Naive thymus-derived CD4-positive, alpha-beta T cell (primary cell): ENCODE results near the gene ADGRG6. TPM values are rescaled to one million over a fixed set of nuclear protein-coding genes. Genes with fewer than 3 reads are reported as not detected.

Experiments
- ATAC-seq: fragments of 150-1000 bp; cut with Tn5 transposase; 2 replicates; pipeline ENCODE4 v1.10.0; 2021; ENCODE audit warnings: mild to moderate bottlenecking, moderate library complexity
- CTCF ChIA-PET: fragments of 350-600 bp; sonication (Branson Sonifier 250); formaldehyde crosslinking; loops from one replicate; lab custom pipeline; 2021; ENCODE audit warnings: antibody characterized with exemption; lab: Charles Lee
- POLR2A ChIA-PET: fragments of 350-600 bp; sonication (Branson Sonifier 250); formaldehyde crosslinking; loops from one replicate; lab custom pipeline; 2021; ENCODE audit warnings: antibody characterized with exemption, inconsistent platforms; lab: Charles Lee
- DNase-seq, 9 donors: peaks; one replicate each; pipeline versions ENCODE4 v3.0.0 to v3.0.0-alpha.2; 2020 to 2022; ENCODE audit warnings: mixed read lengths in 1 of 9
- H3K27ac ChIP-seq: one replicate; pipeline ENCODE4 v1.7.0; 2013; ENCODE audit warnings: mild to moderate bottlenecking, low read depth, low read length, moderate library complexity
- H3K27me3 ChIP-seq, 2 donors: one replicate each; pipeline ENCODE4 v1.7.0; 2013; ENCODE audit warnings: low read length in 2 of 2, mild to moderate bottlenecking in 2 of 2, moderate library complexity in 2 of 2; ENCODE audit not compliant: control insufficient read depth in 2 of 2, insufficient read depth in 2 of 2
- H3K36me3 ChIP-seq, 3 experiments: 1 replicate in 2 of 3; 2 replicates in 1 of 3; pipeline ENCODE4 v1.7.0; 2013; ENCODE audit warnings: low read length in 3 of 3, mild to moderate bottlenecking in 3 of 3, moderate library complexity in 1 of 3; ENCODE audit not compliant: insufficient read depth in 3 of 3, control insufficient read depth in 2 of 3
- H3K4me1 ChIP-seq, 2 donors: one replicate each; pipeline ENCODE4 v1.7.0; 2013; ENCODE audit warnings: low read length in 2 of 2, mild to moderate bottlenecking in 2 of 2, moderate library complexity in 1 of 2; ENCODE audit not compliant: control insufficient read depth in 2 of 2, insufficient read depth in 2 of 2
- H3K4me3 ChIP-seq: 2 replicates; pipeline ENCODE4 v1.7.0; 2013; ENCODE audit warnings: mild to moderate bottlenecking, low read length
- H3K9me3 ChIP-seq, 3 experiments: 1 replicate in 2 of 3; 2 replicates in 1 of 3; pipeline ENCODE4 v1.7.0; 2013; ENCODE audit warnings: low read length in 3 of 3; ENCODE audit not compliant: control insufficient read depth in 2 of 3
- H3K27ac Mint-ChIP-seq, 9 donors: one replicate each; pipeline ENCODE4 v1.8.0; 2020 to 2022; ENCODE audit warnings: mixed read lengths in 9 of 9, mild to moderate bottlenecking in 8 of 9, moderate library complexity in 5 of 9, inconsistent platforms in 2 of 9
- H3K27me3 Mint-ChIP-seq, 5 donors: one replicate each; pipeline ENCODE4 v1.8.0; 2021 to 2022; ENCODE audit warnings: mixed read lengths in 5 of 5, mild to moderate bottlenecking in 1 of 5
- H3K36me3 Mint-ChIP-seq, 5 donors: one replicate each; pipeline ENCODE4 v1.8.0; 2020 to 2022; ENCODE audit warnings: mixed read lengths in 5 of 5, mild to moderate bottlenecking in 3 of 5, inconsistent platforms in 1 of 5
- H3K4me1 Mint-ChIP-seq, 7 donors: one replicate each; pipeline ENCODE4 v1.8.0; 2020 to 2022; ENCODE audit warnings: mixed read lengths in 7 of 7, mild to moderate bottlenecking in 3 of 7, inconsistent platforms in 1 of 7
- H3K4me3 Mint-ChIP-seq, 10 donors: one replicate each; pipeline ENCODE4 v1.8.0; 2020 to 2022; ENCODE audit warnings: mild to moderate bottlenecking in 10 of 10, mixed read lengths in 10 of 10, moderate library complexity in 6 of 10, inconsistent platforms in 2 of 10
- H3K9me3 Mint-ChIP-seq, 11 donors: one replicate each; pipeline ENCODE4 v1.8.0; 2020 to 2022; ENCODE audit warnings: mixed read lengths in 11 of 11, mild to moderate bottlenecking in 4 of 11, inconsistent platforms in 1 of 11, moderate library complexity in 1 of 11
- intact Hi-C, 2 donors: fragments of 100-400 bp; cut with micrococcal nuclease; formaldehyde crosslinking; loops; one replicate each; pipeline ENCODE4 v1.15.1; 2023
- polyA plus RNA-seq, 2 donors: library from polyadenylated mRNA; unstranded; fragments of 300-500 nt; fragmentation: Illumina TruSeq; gene quantifications; one replicate each; pipeline ENCODE4 v1.2.3, GENCODE V29; 2021
- total RNA-seq, 6 experiments: library from RNA in 5 of 6; stranded (reverse) in 5 of 6; gene quantifications; 1 replicate in 5 of 6; 2 replicates in 1 of 6; pipeline ENCODE4 v1.2.3 and lab custom pipeline; 2021 to 2026

Gene ADGRG6
- total and polyA plus RNA-seq, 7 experiments from 2014 or later = 0.02 to 3.6 (median 0.57) TPM; not detected in 2

DNA sequence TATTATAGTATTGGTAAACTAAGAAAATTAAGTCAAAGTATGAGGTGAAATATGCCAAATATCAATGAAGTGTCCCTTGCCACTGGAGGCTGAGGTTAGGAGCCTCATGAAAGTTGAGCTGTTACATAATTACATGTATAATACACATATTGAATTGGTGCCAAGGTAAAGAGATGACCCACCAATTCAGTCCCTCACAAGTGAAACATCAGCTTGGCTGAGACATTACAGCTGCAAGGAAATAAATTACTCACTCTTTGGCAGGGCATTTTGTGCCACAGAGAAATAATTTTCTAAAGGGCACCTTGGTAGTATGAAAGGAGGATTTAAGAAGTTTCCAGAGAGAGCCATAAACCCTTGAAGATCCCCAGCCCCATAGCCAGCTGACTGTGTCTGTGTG is 127.4 kb downstream of the ADGRG6 start:
- H3K4me3 ChIP-seq = no peak overlapping the region
- H3K27me3 Mint-ChIP-seq = peaks cover 0 to 5% (median 0%) of the 10 kb centered on the region in 5 donors
- ChIA-PET POLR2A (no interaction called here), CTCF (no interaction called here)
- H3K27ac Mint-ChIP-seq = no peak overlapping the region
- H3K4me3 Mint-ChIP-seq = no peak overlapping the region
- peaks cover 0 to 18% (median 7%) of the 10 kb centered on the region in 5 donors for H3K36me3 Mint-ChIP-seq
- H3K4me1 Mint-ChIP-seq = no peaks in the 10 kb centered on the region
- no peaks in the 10 kb centered on the region for H3K36me3 ChIP-seq
- H3K27me3 ChIP-seq = no peaks in the 10 kb centered on the region
- H3K9me3 ChIP-seq = peaks cover 0 to 3% (median 0%) of the 10 kb centered on the region in 3 experiments
- no peak for DNase-seq
- H3K9me3 Mint-ChIP-seq = peaks cover 1 to 21% (median 7%) of the 10 kb centered on the region in 11 donors
- no peaks in the 10 kb centered on the region for H3K4me1 ChIP-seq
- intact Hi-C loops = no loop called here
- ATAC-seq = no peak
- no peak overlapping the region for H3K27ac ChIP-seq

- H3K27ac Mint-ChIP-seq = no peak overlapping the region
- Histone ChIP-seq H3K27me3 (no peaks in the 10 kb centered on the region), H3K36me3 (no peaks in the 10 kb centered on the region), H3K9me3 (peaks cover 0 to 1% (median 0%) of the 10 kb centered on the region in 3 experiments), H3K27ac (no peak overlapping the region), H3K4me1 (no peaks in the 10 kb centered on the region), H3K4me3 (no peak overlapping the region)
- ChIA-PET CTCF (no interaction called here), POLR2A (no interaction called here)
- DNase-seq (no peak), ATAC-seq (no peak)
- no peak overlapping the region for H3K4me3 Mint-ChIP-seq
- no peaks in the 10 kb centered on the region for H3K4me1 Mint-ChIP-seq
- H3K36me3 Mint-ChIP-seq = peaks cover 0 to 1% (median 0%) of the 10 kb centered on the region in 5 donors
- H3K9me3 Mint-ChIP-seq = peaks cover 0 to 6% (median 2%) of the 10 kb centered on the region in 11 donors
- intact Hi-C loops = no loop called here
- peaks cover 0 to 18% (median 0%) of the 10 kb centered on the region in 5 donors for H3K27me3 Mint-ChIP-seq
These were observed 131.6 kb downstream of the ADGRG6 start for GRCh38 chr6:142433419-142433818.

GRCh38 chr6:142438898-142439297 is 137.1 kb downstream of the ADGRG6 start:
- Mint-ChIP-seq H3K4me3 (no peak overlapping the region), H3K27me3 (peaks cover 0 to 16% (median 0%) of the 10 kb centered on the region in 5 donors), H3K36me3 (no peaks in the 10 kb centered on the region), H3K27ac (no peak overlapping the region), H3K9me3 (no peaks in the 10 kb centered on the region), H3K4me1 (no peaks in the 10 kb centered on the region)
- Histone ChIP-seq H3K4me1 (no peaks in the 10 kb centered on the region), H3K4me3 (no peak overlapping the region), H3K27ac (no peak overlapping the region), H3K9me3 (no peaks in the 10 kb centered on the region), H3K36me3 (no peaks in the 10 kb centered on the region), H3K27me3 (no peaks in the 10 kb centered on the region)
- intact Hi-C loops = no loop called here
- POLR2A ChIA-PET = no interaction called here
- DNase-seq (no peak), ATAC-seq (no peak)
- CTCF ChIA-PET = no interaction called here

GRCh38 chr6:142440600-142441293 is 138.9 kb downstream of the ADGRG6 start:
- Histone ChIP-seq H3K27me3 (no peaks in the 10 kb centered on the region), H3K4me3 (no peak overlapping the region), H3K27ac (no peak overlapping the region), H3K4me1 (no peaks in the 10 kb centered on the region), H3K36me3 (no peaks in the 10 kb centered on the region), H3K9me3 (no peaks in the 10 kb centered on the region)
- POLR2A ChIA-PET = no interaction called here
- CTCF ChIA-PET = no interaction called here
- no peaks in the 10 kb centered on the region for H3K4me1 Mint-ChIP-seq
- no peaks in the 10 kb centered on the region for H3K36me3 Mint-ChIP-seq
- H3K9me3 Mint-ChIP-seq = no peaks in the 10 kb centered on the region
- no peak overlapping the region for H3K27ac Mint-ChIP-seq
- DNase-seq = no peak
- H3K27me3 Mint-ChIP-seq = peaks cover 0 to 21% (median 0%) of the 10 kb centered on the region in 5 donors
- no peak for ATAC-seq
- no peak overlapping the region for H3K4me3 Mint-ChIP-seq
- intact Hi-C loops = loop anchor here in 1 of 2 donors (5.0 kb wide), 1 partner anchor 43 kb away; no protein-coding TSS in a partner anchor

DNA sequence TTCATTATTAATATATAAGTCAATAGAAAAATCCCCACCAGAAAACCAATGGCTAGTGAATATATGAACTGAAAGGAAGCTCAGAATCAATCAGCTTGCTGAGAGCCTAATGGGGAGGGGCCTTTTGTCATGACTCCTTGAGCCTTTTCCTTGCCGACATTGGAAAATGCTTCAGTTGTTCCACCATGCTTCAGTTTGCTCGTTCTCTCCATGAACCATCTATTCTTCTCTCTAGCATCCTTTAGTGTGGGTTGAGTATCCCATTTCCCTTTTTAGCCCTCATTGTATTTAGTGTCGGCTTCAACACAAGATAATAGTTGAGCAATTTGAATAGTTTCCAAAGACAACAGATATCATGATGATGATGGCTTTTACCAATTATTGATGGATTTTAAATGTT is 139.9 kb downstream of the ADGRG6 start:
- Histone ChIP-seq H3K4me3 (no peak overlapping the region), H3K27ac (no peak overlapping the region), H3K4me1 (no peaks in the 10 kb centered on the region), H3K9me3 (no peaks in the 10 kb centered on the region), H3K36me3 (no peaks in the 10 kb centered on the region), H3K27me3 (no peaks in the 10 kb centered on the region)
- no peak for ATAC-seq
- Mint-ChIP-seq H3K4me3 (no peak overlapping the region), H3K4me1 (no peaks in the 10 kb centered on the region), H3K9me3 (no peaks in the 10 kb centered on the region), H3K27me3 (peaks cover 0 to 17% (median 0%) of the 10 kb centered on the region in 5 donors), H3K27ac (no peak overlapping the region), H3K36me3 (no peaks in the 10 kb centered on the region)
- intact Hi-C loops = loop anchor here in 1 of 2 donors (5.0 kb wide), 1 partner anchor 44 kb away; no protein-coding TSS in a partner anchor
- no peak for DNase-seq
- ChIA-PET POLR2A (no interaction called here), CTCF (no interaction called here)

DNA sequence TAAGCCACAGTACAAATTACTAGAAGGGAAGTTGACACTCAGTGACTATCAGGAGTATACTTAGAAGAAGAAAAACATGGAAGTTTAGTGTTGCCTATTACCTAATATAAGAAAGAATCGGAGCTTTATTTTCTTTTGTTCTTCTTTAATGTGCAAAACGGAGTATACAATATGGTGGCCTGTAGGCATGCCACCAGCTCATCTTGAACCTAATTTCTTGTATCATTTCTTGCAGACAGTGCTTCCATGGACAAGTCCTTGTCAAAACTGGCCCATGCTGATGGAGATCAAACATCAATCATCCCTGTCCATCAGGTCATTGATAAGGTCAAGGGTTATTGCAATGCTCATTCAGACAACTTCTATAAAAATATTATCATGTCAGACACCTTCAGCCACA is 141.3 kb downstream of the ADGRG6 start:
- CTCF ChIA-PET = no interaction called here
- Mint-ChIP-seq H3K36me3 (no peaks in the 10 kb centered on the region), H3K4me1 (no peaks in the 10 kb centered on the region), H3K27ac (no peak overlapping the region), H3K9me3 (peaks cover 0 to 3% (median 0%) of the 10 kb centered on the region in 11 donors), H3K27me3 (peaks cover 0 to 10% (median 0%) of the 10 kb centered on the region in 5 donors), H3K4me3 (no peak overlapping the region)
- no peaks in the 10 kb centered on the region for H3K4me1 ChIP-seq
- intact Hi-C loops = loop anchor here in 1 of 2 donors (5.0 kb wide), 1 partner anchor 46 kb away; no protein-coding TSS in a partner anchor
- no peaks in the 10 kb centered on the region for H3K36me3 ChIP-seq
- no peak for ATAC-seq
- POLR2A ChIA-PET = no interaction called here
- no peak overlapping the region for H3K4me3 ChIP-seq
- no peak for DNase-seq
- no peak overlapping the region for H3K27ac ChIP-seq
- no peaks in the 10 kb centered on the region for H3K27me3 ChIP-seq
- H3K9me3 ChIP-seq = no peaks in the 10 kb centered on the region

DNA sequence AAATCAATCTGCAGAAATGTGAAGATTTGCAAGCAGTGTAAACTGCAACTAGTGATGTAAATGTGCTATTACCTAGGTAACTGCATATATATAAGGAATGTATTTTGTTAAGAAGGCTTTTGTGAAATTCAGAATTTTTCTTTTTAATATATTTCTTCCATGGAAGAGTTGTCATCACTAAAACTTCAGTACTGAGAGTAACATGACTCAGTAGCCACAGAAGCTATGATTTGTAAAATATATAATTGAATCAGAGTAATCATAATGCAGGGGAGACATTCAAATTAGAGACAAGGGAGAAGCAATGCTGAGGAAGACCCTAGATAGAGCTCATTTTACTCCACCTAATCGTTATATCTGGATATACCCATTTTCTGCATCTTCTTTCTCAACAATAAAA is 141.7 kb downstream of the ADGRG6 start:
- ATAC-seq = no peak
- intact Hi-C loops = loop anchor here in 1 of 2 donors (5.0 kb wide), 1 partner anchor 46 kb away; no protein-coding TSS in a partner anchor
- Histone ChIP-seq H3K36me3 (no peaks in the 10 kb centered on the region), H3K27ac (no peak overlapping the region), H3K4me3 (no peak overlapping the region), H3K4me1 (no peaks in the 10 kb centered on the region), H3K27me3 (no peaks in the 10 kb centered on the region), H3K9me3 (no peaks in the 10 kb centered on the region)
- Mint-ChIP-seq H3K27ac (no peak overlapping the region), H3K4me1 (no peaks in the 10 kb centered on the region), H3K27me3 (peaks cover 0 to 9% (median 0%) of the 10 kb centered on the region in 5 donors), H3K4me3 (no peak overlapping the region), H3K9me3 (peaks cover 0 to 3% (median 0%) of the 10 kb centered on the region in 11 donors), H3K36me3 (no peaks in the 10 kb centered on the region)
- DNase-seq = no peak
- CTCF ChIA-PET = no interaction called here
- POLR2A ChIA-PET = no interaction called here
